GM18907 (cell line): ENCODE measurements around the gene ZNF678.
"Not testable (repeated sequence)": the region's sequence is repeated elsewhere in the genome, so short reads cannot be mapped to it uniquely, and the experiment has no call there.

ENCODE experiments used
- ATAC-seq: cut with Tn5 transposase; IDR thresholded peaks from one replicate; pipeline ENCODE4 v1.9.1; 2021; ENCODE audit warnings: mild to moderate bottlenecking, moderate library complexity; ENCODE audit not compliant: unreplicated experiment

ZNF678 gene

GRCh38 chr1:227596222-227596621, 32.9 kb downstream of the ZNF678 start:
- ATAC-seq: not testable (repeated sequence)

GRCh38 chr1:227603327-227603726, 40.0 kb downstream of the ZNF678 start:
- ATAC-seq: no peak

- ATAC-seq: no peak
Measured at GRCh38 chr1:227604446-227604845, 41.1 kb downstream of the ZNF678 start.

GRCh38 chr1:227606271-227606670, 42.9 kb downstream of the ZNF678 start:
- ATAC-seq: not testable (repeated sequence)

- ATAC-seq: no peak
Measured at GRCh38 chr1:227607336-227607898, 44.1 kb downstream of the ZNF678 start.

- ATAC-seq: no peak
Measured at GRCh38 chr1:227612658-227613057, 49.3 kb downstream of the ZNF678 start.

GRCh38 chr1:227613526-227613925, 50.2 kb downstream of the ZNF678 start:
- ATAC-seq: no peak

GRCh38 chr1:227621211-227621610, 57.9 kb downstream of the ZNF678 start:
- no peak for ATAC-seq

GRCh38 chr1:227622739-227623475, 59.6 kb downstream of the ZNF678 start:
- no peak for ATAC-seq

GRCh38 chr1:227632325-227632724, 69.0 kb downstream of the ZNF678 start:
- no peak for ATAC-seq

GRCh38 chr1:227635596-227635995, 72.2 kb downstream of the ZNF678 start:
- no peak for ATAC-seq

- no peak for ATAC-seq
Measured at GRCh38 chr1:227654431-227654830, 91.1 kb downstream of the ZNF678 start.

GRCh38 chr1:227654858-227655752, 91.7 kb downstream of the ZNF678 start:
- ATAC-seq: no peak

GRCh38 chr1:227661495-227661894, 98.1 kb downstream of the ZNF678 start:
- ATAC-seq: no peak

- ATAC-seq: no peak
Measured at GRCh38 chr1:227662933-227663332, 99.6 kb downstream of the ZNF678 start.

GRCh38 chr1:227666286-227666685, 102.9 kb downstream of the ZNF678 start:
- ATAC-seq: no peak

- no peak for ATAC-seq
Measured at GRCh38 chr1:227673441-227673840, 110.1 kb downstream of the ZNF678 start.

GRCh38 chr1:227685807-227686206, 122.5 kb downstream of the ZNF678 start:
- no peak for ATAC-seq

- no peak for ATAC-seq
Measured at GRCh38 chr1:227697321-227697864, 134.0 kb downstream of the ZNF678 start.

- not testable (repeated sequence) for ATAC-seq
Measured at GRCh38 chr1:227701631-227702030, 138.3 kb downstream of the ZNF678 start.

- no peak for ATAC-seq
Measured at GRCh38 chr1:227707846-227708245, 144.5 kb downstream of the ZNF678 start.
